NT2/D1 (cell line): ENCODE measurements around the gene TGFBR1.
A peak's percentile ranks its signal among the peaks of the same experiment; 100 is the strongest.

Source experiments
- DNase-seq: peaks from one replicate; pipeline ENCODE4 v3.0.0-alpha.2; 2011; ENCODE audit warnings: low read depth, low spot score
- H3K27me3 ChIP-seq: 2 replicates; pipeline ENCODE4 v1.6.0; 2011; ENCODE audit warnings: mild to moderate bottlenecking; ENCODE audit not compliant: insufficient read length, insufficient read depth
- H3K36me3 ChIP-seq: 2 replicates; pipeline ENCODE4 v1.6.1; 2011; ENCODE audit warnings: mild to moderate bottlenecking, low read length, mixed read lengths; ENCODE audit not compliant: insufficient read depth, insufficient read length
- H3K4me1 ChIP-seq: 2 replicates; pipeline ENCODE4 v1.5.1; 2011; ENCODE audit not compliant: insufficient read depth, insufficient read length
- H3K4me3 ChIP-seq: 2 replicates; pipeline ENCODE4 v1.5.1; 2011; ENCODE audit warnings: low read depth; ENCODE audit not compliant: insufficient read length
- H3K9ac ChIP-seq: 2 replicates; pipeline ENCODE4 v1.6.0; 2011; ENCODE audit warnings: low read depth; ENCODE audit not compliant: insufficient read length
- H3K9me3 ChIP-seq: 2 replicates; pipeline ENCODE4 v1.5.1; 2011; ENCODE audit warnings: mild to moderate bottlenecking, low read length; ENCODE audit not compliant: insufficient read depth
- SUZ12 ChIP-seq: IDR thresholded peaks from 2 replicates; pipeline ENCODE4 v1.6.1; 2011; ENCODE audit not compliant: insufficient read length, insufficient read depth; ENCODE audit errors: extremely low read depth
- YY1 ChIP-seq: IDR thresholded peaks from 2 replicates; pipeline ENCODE4 v1.6.1; 2011; ENCODE audit not compliant: insufficient read length, insufficient read depth
- ZNF274 ChIP-seq: IDR thresholded peaks from 2 replicates; pipeline ENCODE4 v1.6.1; 2011; ENCODE audit warnings: mild to moderate bottlenecking, low read depth, low read length

Gene TGFBR1

GRCh38 chr9:99162759-99163364 lies 57.9 kb downstream of the TGFBR1 start:
- H3K36me3 ChIP-seq, result no peaks in the 10 kb centered on the region
- TF ChIP-seq ZNF274 (no peak), SUZ12 (no peak), YY1 (no peak)
- peak overlapping the region; percentile 37 for H3K9ac ChIP-seq
- H3K27me3 ChIP-seq, result no peaks in the 10 kb centered on the region
- no peaks in the 10 kb centered on the region for H3K4me1 ChIP-seq
- DNase-seq, result no peak
- H3K4me3 ChIP-seq, result no peak overlapping the region
- no peaks in the 10 kb centered on the region for H3K9me3 ChIP-seq

GRCh38 chr9:99166149-99166548 lies 61.2 kb downstream of the TGFBR1 start:
- Histone ChIP-seq H3K36me3 (no peaks in the 10 kb centered on the region), H3K27me3 (peaks cover 2% of the 10 kb centered on the region), H3K9me3 (no peaks in the 10 kb centered on the region), H3K9ac (no peak overlapping the region), H3K4me3 (no peak overlapping the region), H3K4me1 (peaks cover 2% of the 10 kb centered on the region)
- TF ChIP-seq SUZ12 (no peak), YY1 (no peak), ZNF274 (no peak)
- no peak for DNase-seq

- no peak overlapping the region for H3K9ac ChIP-seq
- no peaks in the 10 kb centered on the region for H3K36me3 ChIP-seq
- no peak for TF ChIP-seq SUZ12
- TF ChIP-seq ZNF274, result no peak
- TF ChIP-seq YY1, result no peak
- H3K4me1 ChIP-seq, result peaks cover 7% of the 10 kb centered on the region
- no peak overlapping the region for H3K4me3 ChIP-seq
- H3K27me3 ChIP-seq, result peaks cover 11% of the 10 kb centered on the region
- no peak for DNase-seq
- H3K9me3 ChIP-seq, result no peaks in the 10 kb centered on the region
Measured at GRCh38 chr9:99167119-99167518, 62.2 kb downstream of the TGFBR1 start.

GRCh38 chr9:99167694-99168093 lies 62.8 kb downstream of the TGFBR1 start:
- no peak for TF ChIP-seq SUZ12
- no peak for DNase-seq
- no peaks in the 10 kb centered on the region for H3K9me3 ChIP-seq
- H3K36me3 ChIP-seq, result no peaks in the 10 kb centered on the region
- no peak overlapping the region for H3K4me3 ChIP-seq
- no peak overlapping the region for H3K9ac ChIP-seq
- peaks cover 7% of the 10 kb centered on the region for H3K4me1 ChIP-seq
- H3K27me3 ChIP-seq, result peaks cover 11% of the 10 kb centered on the region

GRCh38 chr9:99169086-99169485 lies 64.2 kb downstream of the TGFBR1 start:
- Histone ChIP-seq H3K9ac (no peak overlapping the region), H3K4me1 (peaks cover 7% of the 10 kb centered on the region), H3K27me3 (peaks cover 11% of the 10 kb centered on the region), H3K36me3 (no peaks in the 10 kb centered on the region), H3K9me3 (no peaks in the 10 kb centered on the region), H3K4me3 (no peak overlapping the region)
- no peak for TF ChIP-seq SUZ12
- no peak for TF ChIP-seq YY1
- TF ChIP-seq ZNF274, result no peak
- no peak for DNase-seq

GRCh38 chr9:99169982-99170761 lies 65.3 kb downstream of the TGFBR1 start:
- Histone ChIP-seq H3K4me1 (peaks cover 7% of the 10 kb centered on the region), H3K36me3 (no peaks in the 10 kb centered on the region), H3K4me3 (no peak overlapping the region), H3K9ac (peak overlapping the region; percentile 14), H3K27me3 (peaks cover 11% of the 10 kb centered on the region), H3K9me3 (no peaks in the 10 kb centered on the region)
- TF ChIP-seq YY1, result no peak
- TF ChIP-seq SUZ12, result no peak
- peak; percentile 54 for DNase-seq

GRCh38 chr9:99171225-99172123 lies 66.6 kb downstream of the TGFBR1 start:
- Histone ChIP-seq H3K9me3 (no peaks in the 10 kb centered on the region), H3K27me3 (peaks cover 11% of the 10 kb centered on the region), H3K4me3 (no peak overlapping the region), H3K9ac (no peak overlapping the region), H3K4me1 (peaks cover 7% of the 10 kb centered on the region), H3K36me3 (no peaks in the 10 kb centered on the region)
- no peak for DNase-seq
- TF ChIP-seq ZNF274 (no peak), SUZ12 (no peak), YY1 (no peak)
